Stimulated activated naive CD8-positive, alpha-beta T cell treated with anti-CD3 and anti-CD28 coated beads, Interleukin-15, amount 100 ng/mL, for 72 hours (primary cell): Measurements from ENCODE around the gene BMAL2.

Experiments
- ATAC-seq: fragments of 150-1000 bp; cut with Tn5 transposase; 2 replicates; pipeline ENCODE4 v1.10.0; 2021; ENCODE audit warnings: mild to moderate bottlenecking, moderate library complexity
- DNase-seq, 2 donors: peaks; one replicate each; pipeline ENCODE4 v3.0.0; 2021 to 2022
- H3K27ac Mint-ChIP-seq, 2 donors: one replicate each; pipeline ENCODE4 v1.8.0; 2022; ENCODE audit warnings: mild to moderate bottlenecking in 2 of 2, mixed read lengths in 2 of 2, moderate library complexity in 2 of 2
- H3K27me3 Mint-ChIP-seq: one replicate; pipeline ENCODE4 v1.8.0; 2022; ENCODE audit warnings: mixed read lengths
- H3K4me1 Mint-ChIP-seq: one replicate; pipeline ENCODE4 v1.8.0; 2022; ENCODE audit warnings: mild to moderate bottlenecking, mixed read lengths
- H3K4me3 Mint-ChIP-seq, 2 donors: one replicate each; pipeline ENCODE4 v1.8.0; 2022; ENCODE audit warnings: mild to moderate bottlenecking in 2 of 2, mixed read lengths in 2 of 2, moderate library complexity in 1 of 2
- H3K9me3 Mint-ChIP-seq, 2 donors: one replicate each; pipeline ENCODE4 v1.8.0; 2022; ENCODE audit warnings: mixed read lengths in 2 of 2

The BMAL2 gene

GRCh38 chr12:27305673-27306456 lies 26.8 kb upstream of the BMAL2 start:
- H3K9me3 Mint-ChIP-seq: no peaks in the 10 kb centered on the region
- H3K4me1 Mint-ChIP-seq: peaks cover 8% of the 10 kb centered on the region
- no peaks in the 10 kb centered on the region for H3K27me3 Mint-ChIP-seq
- no peak overlapping the region for H3K4me3 Mint-ChIP-seq
- ATAC-seq (no peak), DNase-seq (no peak)
- peak overlapping the region in 1 of 2 donors; percentile 58 for H3K27ac Mint-ChIP-seq

- Mint-ChIP-seq H3K9me3 (no peaks in the 10 kb centered on the region), H3K4me3 (no peak overlapping the region), H3K4me1 (peaks cover 8% of the 10 kb centered on the region), H3K27ac (peak overlapping the region in 1 of 2 donors; percentile 13), H3K27me3 (no peaks in the 10 kb centered on the region)
- ATAC-seq (no peak), DNase-seq (no peak)
Observed at GRCh38 chr12:27309293-27309994, 23.2 kb upstream of the BMAL2 start.

- H3K4me3 Mint-ChIP-seq: no peak overlapping the region
- no peak for ATAC-seq
- H3K27ac Mint-ChIP-seq: no peak overlapping the region
- no peaks in the 10 kb centered on the region for H3K9me3 Mint-ChIP-seq
- no peaks in the 10 kb centered on the region for H3K27me3 Mint-ChIP-seq
- no peak for DNase-seq
- peaks cover 8% of the 10 kb centered on the region for H3K4me1 Mint-ChIP-seq
Observed at GRCh38 chr12:27309995-27310315, 22.7 kb upstream of the BMAL2 start.

- H3K4me3 Mint-ChIP-seq: no peak overlapping the region
- H3K27ac Mint-ChIP-seq: no peak overlapping the region
- H3K27me3 Mint-ChIP-seq: no peaks in the 10 kb centered on the region
- H3K9me3 Mint-ChIP-seq: no peaks in the 10 kb centered on the region
- H3K4me1 Mint-ChIP-seq: no peaks in the 10 kb centered on the region
- no peak for ATAC-seq
- DNase-seq: no peak
Observed at GRCh38 chr12:27316947-27317346, 15.7 kb upstream of the BMAL2 start.

GRCh38 chr12:27319409-27319808 lies 13.2 kb upstream of the BMAL2 start:
- no peak for ATAC-seq
- Mint-ChIP-seq H3K4me3 (no peak overlapping the region), H3K4me1 (no peaks in the 10 kb centered on the region), H3K27me3 (no peaks in the 10 kb centered on the region), H3K9me3 (no peaks in the 10 kb centered on the region), H3K27ac (peak overlapping the region in 1 of 2 donors; percentile 13)
- DNase-seq: no peak

GRCh38 chr12:27319848-27320247 lies 12.8 kb upstream of the BMAL2 start:
- Mint-ChIP-seq H3K27ac (no peak overlapping the region), H3K4me3 (no peak overlapping the region), H3K4me1 (no peaks in the 10 kb centered on the region), H3K27me3 (no peaks in the 10 kb centered on the region), H3K9me3 (no peaks in the 10 kb centered on the region)
- ATAC-seq (no peak), DNase-seq (no peak)

- Mint-ChIP-seq H3K27ac (no peak overlapping the region), H3K4me3 (no peak overlapping the region), H3K9me3 (no peaks in the 10 kb centered on the region), H3K4me1 (peaks cover 9% of the 10 kb centered on the region), H3K27me3 (peaks cover 1% of the 10 kb centered on the region)
- ATAC-seq (no peak), DNase-seq (no peak)
Observed at GRCh38 chr12:27324530-27324929, 8.1 kb upstream of the BMAL2 start.

GRCh38 chr12:27330846-27331245 lies 1.8 kb upstream of the BMAL2 start:
- Mint-ChIP-seq H3K4me3 (peak overlapping the region; percentile 82 to 90), H3K27me3 (peaks cover 32% of the 10 kb centered on the region), H3K27ac (no peak overlapping the region), H3K9me3 (no peaks in the 10 kb centered on the region), H3K4me1 (peaks cover 49% of the 10 kb centered on the region)
- ATAC-seq (no peak), DNase-seq (no peak)

GRCh38 chr12:27331291-27331926 lies 1.2 kb upstream of the BMAL2 start:
- Mint-ChIP-seq H3K9me3 (no peaks in the 10 kb centered on the region), H3K4me3 (peak overlapping the region; percentile 82 to 90), H3K4me1 (peaks cover 49% of the 10 kb centered on the region), H3K27me3 (peaks cover 36% of the 10 kb centered on the region), H3K27ac (peak overlapping the region; percentile 78 to 92)
- ATAC-seq (peak; percentile 82), DNase-seq (peak; percentile 52 to 59)

GRCh38 chr12:27331927-27332324 lies 710 bp upstream of the BMAL2 start:
- H3K27ac Mint-ChIP-seq: peak overlapping the region; percentile 43 to 92
- peaks cover 36% of the 10 kb centered on the region for H3K27me3 Mint-ChIP-seq
- no peaks in the 10 kb centered on the region for H3K9me3 Mint-ChIP-seq
- H3K4me3 Mint-ChIP-seq: peak overlapping the region; percentile 82 to 90
- peaks cover 49% of the 10 kb centered on the region for H3K4me1 Mint-ChIP-seq
- ATAC-seq (peak; percentile 8), DNase-seq (peak; percentile 13 to 24)

- peaks cover 40% of the 10 kb centered on the region for H3K27me3 Mint-ChIP-seq
- peak overlapping the region; percentile 82 to 90 for H3K4me3 Mint-ChIP-seq
- no peaks in the 10 kb centered on the region for H3K9me3 Mint-ChIP-seq
- H3K27ac Mint-ChIP-seq: peak overlapping the region; percentile 43 to 92
- ATAC-seq (peak; percentile 1), DNase-seq (no peak)
- H3K4me1 Mint-ChIP-seq: peaks cover 49% of the 10 kb centered on the region
Observed at GRCh38 chr12:27332407-27332713, 276 bp upstream of the BMAL2 start.

- H3K4me1 Mint-ChIP-seq: peaks cover 60% of the 10 kb centered on the region
- H3K27me3 Mint-ChIP-seq: peaks cover 45% of the 10 kb centered on the region
- DNase-seq: peak; percentile 55 to 59
- H3K9me3 Mint-ChIP-seq: no peaks in the 10 kb centered on the region
- H3K27ac Mint-ChIP-seq: peak overlapping the region; percentile 96 to 98
- H3K4me3 Mint-ChIP-seq: peak overlapping the region; percentile 99
- ATAC-seq: peak; percentile 70
Observed at GRCh38 chr12:27333403-27334009, 870 bp downstream of the BMAL2 start.

- peak overlapping the region; percentile 99 for H3K4me3 Mint-ChIP-seq
- peaks cover 57% of the 10 kb centered on the region for H3K4me1 Mint-ChIP-seq
- DNase-seq (no peak), ATAC-seq (no peak)
- no peaks in the 10 kb centered on the region for H3K9me3 Mint-ChIP-seq
- peak overlapping the region in 1 of 2 donors; percentile 98 for H3K27ac Mint-ChIP-seq
- peaks cover 46% of the 10 kb centered on the region for H3K27me3 Mint-ChIP-seq
Observed at GRCh38 chr12:27334042-27334720, 1.5 kb downstream of the BMAL2 start.

- Mint-ChIP-seq H3K9me3 (no peaks in the 10 kb centered on the region), H3K27ac (no peak overlapping the region), H3K27me3 (peaks cover 48% of the 10 kb centered on the region), H3K4me3 (no peak overlapping the region), H3K4me1 (peaks cover 52% of the 10 kb centered on the region)
- ATAC-seq (no peak), DNase-seq (no peak)
Observed at GRCh38 chr12:27334721-27335082, 2.1 kb downstream of the BMAL2 start.
